ENCODE data around the gene B4GALNT3.
A peak's percentile ranks its signal among the peaks of the same experiment; 100 is the strongest.

B4GALNT3 gene

DNA sequence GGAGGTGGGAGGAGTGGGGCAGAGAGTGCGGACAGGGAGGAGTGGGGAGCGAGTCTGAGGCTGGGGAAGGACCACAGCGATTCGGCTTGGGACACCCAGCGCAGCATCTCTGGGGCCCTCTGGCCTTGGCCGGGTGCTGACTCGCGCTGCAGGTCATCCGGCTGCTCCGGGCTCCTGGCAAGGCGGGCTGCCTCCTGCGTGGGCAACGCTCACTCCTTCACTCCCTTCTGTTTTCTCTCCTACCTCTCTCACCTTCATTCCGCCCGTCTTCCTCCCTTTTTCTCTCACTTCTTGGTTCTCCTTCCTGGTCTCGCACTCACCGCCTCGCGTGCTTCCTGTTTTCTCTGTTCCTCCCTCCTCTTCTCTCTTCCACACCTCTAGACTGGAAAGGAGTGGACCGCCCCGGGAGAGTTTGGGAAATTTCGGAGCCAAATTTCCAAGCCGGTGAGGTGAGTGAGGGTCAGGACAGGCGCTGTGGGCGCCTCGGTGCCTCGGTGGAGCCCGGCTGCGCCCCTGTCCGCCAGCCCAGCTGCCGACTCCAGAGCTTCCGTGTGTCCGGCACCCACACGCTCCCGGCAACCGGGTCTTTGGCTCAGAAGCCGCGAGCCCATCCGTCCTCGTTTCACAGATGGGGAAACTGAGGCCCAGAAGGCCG lies 86.7 kb downstream of the B4GALNT3 start:
- no peak for DNase-seq
- in situ Hi-C loops (cut with HindIII; ENCODE audit: low pct_ligation_motif_present, low pct_unique_long_range_greater_than_20kb, low sequenced_read_pairs) = no loop called here

DNA sequence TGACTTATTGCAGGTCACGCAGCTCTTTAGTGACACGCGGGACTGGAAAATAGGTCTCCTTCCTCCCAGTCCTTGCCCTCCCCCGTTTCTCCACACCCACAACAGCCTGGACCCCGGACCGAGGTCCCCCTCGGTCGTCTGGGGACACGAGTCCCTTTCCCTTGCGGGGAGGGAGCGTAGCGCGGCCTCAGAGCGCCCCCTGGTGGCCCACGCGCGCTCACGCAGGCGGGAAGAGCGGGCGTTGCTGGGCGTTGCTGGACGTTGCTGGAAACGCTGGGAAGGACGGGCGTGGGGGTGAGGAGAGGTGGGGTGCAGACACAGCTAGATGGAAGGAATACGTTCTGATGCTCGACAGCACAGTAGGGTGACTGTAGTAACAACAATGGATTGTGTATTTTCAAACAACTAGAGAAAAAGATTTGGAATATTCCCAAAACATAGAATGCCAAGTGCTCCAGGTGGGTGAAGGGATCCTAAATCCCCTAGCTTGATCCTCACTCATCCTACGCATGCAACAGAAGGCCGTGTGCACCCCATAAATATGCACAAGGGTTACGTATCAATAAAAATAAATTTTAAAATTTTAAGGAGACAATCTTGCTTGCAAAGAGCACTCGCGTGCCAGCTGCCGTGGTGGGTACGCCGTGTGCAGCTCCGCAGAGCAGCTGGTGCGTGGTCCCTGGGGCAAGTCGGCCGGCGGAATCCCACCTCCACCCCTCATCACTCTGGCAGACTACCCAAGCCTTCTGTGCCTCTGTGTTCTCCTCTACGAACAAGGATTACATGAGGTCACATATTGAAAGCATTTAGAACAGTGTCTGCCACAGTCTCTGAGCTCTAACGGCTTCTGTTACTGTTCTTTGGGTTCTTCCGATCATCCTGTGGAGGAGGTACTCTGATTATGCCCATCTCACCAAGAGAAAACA lies 87.4 kb downstream of the B4GALNT3 start:
- DNase-seq = peak; percentile 72
- in situ Hi-C loops (cut with HindIII; ENCODE audit: low pct_ligation_motif_present, low pct_unique_long_range_greater_than_20kb, low sequenced_read_pairs) = no loop called here

DNA sequence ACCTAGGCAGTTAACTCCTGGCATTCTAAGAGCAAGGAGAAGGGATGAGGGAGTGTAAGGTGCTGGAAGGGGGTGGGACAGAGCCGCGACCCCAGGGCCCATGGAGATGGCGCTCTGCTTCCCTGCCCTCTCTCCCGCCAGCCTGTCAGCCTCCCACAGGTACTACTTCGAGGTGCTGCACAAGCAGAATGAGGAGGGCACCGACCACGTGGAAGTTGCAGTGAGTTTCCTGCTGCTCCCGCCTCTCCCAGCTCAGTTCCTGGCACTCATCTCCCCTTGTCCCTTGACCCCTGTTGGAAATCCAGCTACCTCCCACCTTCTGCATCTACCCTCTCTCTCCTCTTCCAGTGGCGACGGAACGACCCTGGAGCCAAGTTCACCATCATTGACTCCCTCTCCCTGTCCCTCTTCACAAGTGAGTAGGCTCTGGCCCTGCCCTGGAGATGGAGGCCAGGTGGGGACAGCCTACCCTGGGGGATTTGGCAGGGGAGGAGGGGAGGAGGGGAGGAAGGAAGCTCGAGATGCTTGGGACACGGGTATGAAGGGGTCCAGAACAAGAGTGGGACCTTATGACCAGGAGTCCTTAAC lies 88.2 kb downstream of the B4GALNT3 start:
- in situ Hi-C loops (cut with HindIII; ENCODE audit: low pct_ligation_motif_present, low pct_unique_long_range_greater_than_20kb, low sequenced_read_pairs) = no loop called here
- no peak for DNase-seq

DNA sequence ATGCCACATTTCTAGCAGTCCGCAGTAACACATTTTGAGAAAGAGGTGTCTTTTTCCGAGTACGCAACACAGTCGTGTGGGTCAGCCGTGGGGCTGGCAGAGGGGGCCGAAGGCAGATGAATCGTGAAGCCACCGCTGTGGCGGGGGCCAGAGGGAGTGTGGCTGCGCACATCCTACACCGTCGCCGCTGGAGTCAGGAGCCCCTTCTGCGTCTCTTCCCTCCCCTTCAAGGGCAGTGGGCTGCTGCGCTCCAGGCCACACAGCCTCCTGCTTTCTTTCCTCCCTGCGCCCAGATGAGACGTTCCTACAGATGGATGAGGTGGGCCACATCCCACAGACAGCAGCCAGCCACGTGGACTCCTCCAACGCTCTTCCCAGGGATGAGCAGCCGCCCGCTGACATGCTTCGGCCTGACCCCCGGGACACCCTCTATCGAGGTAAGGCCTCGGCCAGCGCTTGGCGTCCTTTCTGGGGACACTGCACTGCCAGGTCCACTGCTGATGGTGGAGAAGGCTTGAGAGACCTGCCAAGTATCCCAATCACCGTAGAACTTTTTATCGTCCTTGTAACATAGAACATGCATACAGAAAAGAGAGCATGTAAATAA lies 89.8 kb downstream of the B4GALNT3 start:
- DNase-seq = no peak
- in situ Hi-C loops (cut with HindIII; ENCODE audit: low pct_ligation_motif_present, low pct_unique_long_range_greater_than_20kb, low sequenced_read_pairs) = no loop called here

DNA sequence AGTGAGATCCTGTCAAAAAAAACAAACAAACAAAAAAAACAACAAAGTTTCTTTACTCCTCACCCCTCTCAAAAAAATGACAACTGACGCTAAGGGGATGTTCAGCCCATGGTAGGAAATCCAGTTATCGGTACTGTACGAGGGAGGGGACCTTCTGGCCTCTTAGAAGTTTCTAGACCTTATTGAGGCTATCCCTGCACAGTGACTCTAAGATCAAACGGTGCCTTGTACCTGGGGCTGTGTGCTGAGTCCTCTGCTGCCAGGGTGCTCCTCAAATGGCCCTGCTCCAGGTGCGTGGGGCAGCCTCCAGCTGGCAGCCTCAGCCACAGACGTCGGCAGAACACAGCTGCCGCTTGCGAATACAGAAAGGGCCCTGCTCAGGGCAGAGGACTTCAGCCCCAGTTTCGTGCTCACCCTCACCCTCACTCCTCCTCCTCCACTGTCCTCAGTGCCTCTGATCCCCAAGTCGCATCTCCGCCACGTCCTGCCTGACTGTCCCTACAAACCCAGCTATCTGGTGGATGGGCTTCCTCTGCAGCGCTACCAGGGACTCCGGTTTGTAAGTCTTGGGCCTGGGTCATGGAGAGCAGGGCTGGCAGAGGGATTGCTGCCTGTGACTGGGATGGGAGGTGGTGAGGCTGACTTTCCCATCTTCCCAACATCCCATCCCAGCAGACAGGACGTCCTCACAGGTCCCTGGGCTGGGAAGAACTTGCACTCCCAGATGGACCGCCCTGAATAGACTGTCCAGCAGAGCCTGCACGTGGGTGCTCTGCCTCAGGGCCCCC lies 90.9 kb downstream of the B4GALNT3 start:
- in situ Hi-C loops (cut with HindIII; ENCODE audit: low pct_ligation_motif_present, low pct_unique_long_range_greater_than_20kb, low sequenced_read_pairs) = no loop called here
- DNase-seq = no peak

DNA sequence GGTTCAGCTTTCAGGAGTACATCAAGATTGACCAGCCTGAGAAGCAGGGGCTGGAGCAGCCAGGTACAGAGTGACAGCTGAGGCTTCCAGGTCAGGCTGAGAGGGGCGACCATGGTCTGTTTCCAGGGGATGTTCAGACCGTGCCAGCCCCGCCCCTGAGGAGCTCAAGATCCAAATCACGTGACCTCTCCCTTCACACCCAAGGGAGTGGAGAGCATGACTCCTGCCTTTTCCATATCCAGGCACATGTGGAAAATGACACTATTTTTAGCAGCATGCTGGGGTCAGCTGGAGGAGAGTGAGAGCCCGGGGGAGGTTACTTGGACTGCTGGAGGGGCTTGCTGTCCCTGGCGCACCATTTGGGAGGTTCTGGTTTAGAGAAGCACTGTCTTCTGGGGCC lies 92.7 kb downstream of the B4GALNT3 start:
- in situ Hi-C loops (cut with HindIII; ENCODE audit: low pct_ligation_motif_present, low pct_unique_long_range_greater_than_20kb, low sequenced_read_pairs) = no loop called here
- DNase-seq = no peak

DNA sequence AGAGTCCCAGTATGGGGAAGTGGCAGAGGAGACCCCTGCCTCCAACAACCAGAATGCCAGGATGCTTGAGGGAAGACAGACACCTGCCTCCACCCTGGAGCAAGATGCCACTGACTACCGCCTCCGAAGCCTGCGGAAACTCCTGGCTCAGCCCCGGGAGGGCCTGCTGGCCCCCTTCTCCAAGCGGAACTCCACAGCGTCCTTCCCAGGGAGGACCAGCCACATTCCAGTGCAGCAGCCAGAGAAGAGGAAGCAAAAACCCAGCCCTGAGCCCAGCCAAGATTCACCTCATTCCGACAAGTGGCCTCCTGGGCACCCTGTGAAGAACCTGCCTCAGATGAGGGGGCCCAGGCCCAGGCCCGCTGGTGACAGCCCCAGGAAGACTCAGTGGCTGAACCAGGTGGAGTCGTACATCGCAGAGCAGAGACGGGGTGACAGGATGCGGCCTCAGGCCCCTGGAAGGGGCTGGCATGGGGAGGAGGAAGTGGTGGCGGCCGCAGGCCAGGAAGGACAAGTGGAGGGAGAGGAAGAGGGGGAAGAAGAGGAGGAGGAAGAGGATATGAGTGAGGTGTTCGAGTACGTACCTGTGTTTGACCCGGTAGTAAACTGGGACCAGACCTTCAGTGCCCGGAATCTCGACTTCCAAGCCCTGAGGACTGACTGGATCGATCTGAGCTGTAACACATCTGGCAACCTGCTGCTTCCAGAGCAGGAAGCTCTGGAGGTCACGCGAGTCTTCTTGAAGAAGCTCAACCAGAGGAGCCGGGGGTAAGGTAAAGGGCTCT lies 93.7 kb downstream of the B4GALNT3 start:
- in situ Hi-C loops (cut with HindIII; ENCODE audit: low pct_ligation_motif_present, low pct_unique_long_range_greater_than_20kb, low sequenced_read_pairs) = no loop called here
- no peak for DNase-seq

DNA sequence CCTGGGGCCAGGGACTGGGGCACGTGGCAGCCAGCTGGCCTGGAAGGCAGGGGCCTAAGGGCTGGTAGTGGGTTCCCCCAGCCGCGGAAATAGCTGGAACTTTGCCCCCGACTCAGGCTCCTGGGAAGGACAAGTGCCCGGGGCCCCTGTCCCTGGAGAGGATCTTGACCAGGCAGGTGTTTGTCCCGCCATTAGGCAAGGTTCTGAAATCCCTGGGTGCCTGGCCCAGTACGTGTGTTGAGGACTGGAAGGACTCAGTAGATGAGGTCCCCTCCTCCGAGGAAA lies 94.2 kb downstream of the B4GALNT3 start:
- in situ Hi-C loops (cut with HindIII; ENCODE audit: low pct_ligation_motif_present, low pct_unique_long_range_greater_than_20kb, low sequenced_read_pairs) = no loop called here
- no peak for DNase-seq

DNA sequence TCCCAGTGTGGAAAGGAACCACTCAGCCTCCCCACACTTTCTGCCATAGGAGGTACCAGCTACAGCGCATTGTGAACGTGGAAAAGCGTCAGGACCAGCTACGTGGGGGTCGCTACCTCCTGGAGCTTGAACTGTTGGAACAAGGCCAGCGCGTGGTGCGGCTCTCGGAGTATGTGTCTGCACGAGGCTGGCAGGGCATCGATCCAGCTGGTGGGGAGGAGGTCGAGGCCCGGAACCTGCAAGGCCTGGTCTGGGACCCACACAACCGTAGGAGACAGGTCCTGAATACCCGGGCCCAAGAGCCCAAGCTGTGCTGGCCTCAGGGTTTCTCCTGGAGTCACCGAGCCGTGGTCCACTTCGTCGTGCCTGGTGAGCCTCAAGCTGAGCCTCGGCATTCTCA lies 96.8 kb downstream of the B4GALNT3 start:
- no peak for DNase-seq
- in situ Hi-C loops (cut with HindIII; ENCODE audit: low pct_ligation_motif_present, low pct_unique_long_range_greater_than_20kb, low sequenced_read_pairs) = no loop called here

DNA sequence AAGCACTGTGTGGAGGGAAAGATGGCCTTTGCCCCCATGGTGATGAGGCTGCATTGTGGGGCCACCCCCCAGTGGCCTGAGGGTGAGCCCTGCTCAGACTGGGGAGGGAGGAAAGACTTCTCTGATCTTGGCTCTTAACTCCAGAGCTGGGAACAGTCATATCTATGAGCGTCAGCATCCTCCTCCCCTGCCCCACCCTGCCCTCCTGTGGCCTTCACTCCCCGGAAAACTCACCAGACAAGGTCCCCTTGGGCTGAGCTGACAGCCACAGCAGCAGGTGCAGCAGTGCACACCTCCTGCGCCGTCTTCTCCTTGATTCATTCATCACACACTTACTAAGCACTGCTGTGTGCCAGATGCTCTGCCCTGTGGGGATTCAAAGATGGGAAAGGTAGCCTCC lies 98.8 kb downstream of the B4GALNT3 start:
- in situ Hi-C loops (cut with HindIII; ENCODE audit: low pct_ligation_motif_present, low pct_unique_long_range_greater_than_20kb, low sequenced_read_pairs) = no loop called here
- no peak for DNase-seq

DNA sequence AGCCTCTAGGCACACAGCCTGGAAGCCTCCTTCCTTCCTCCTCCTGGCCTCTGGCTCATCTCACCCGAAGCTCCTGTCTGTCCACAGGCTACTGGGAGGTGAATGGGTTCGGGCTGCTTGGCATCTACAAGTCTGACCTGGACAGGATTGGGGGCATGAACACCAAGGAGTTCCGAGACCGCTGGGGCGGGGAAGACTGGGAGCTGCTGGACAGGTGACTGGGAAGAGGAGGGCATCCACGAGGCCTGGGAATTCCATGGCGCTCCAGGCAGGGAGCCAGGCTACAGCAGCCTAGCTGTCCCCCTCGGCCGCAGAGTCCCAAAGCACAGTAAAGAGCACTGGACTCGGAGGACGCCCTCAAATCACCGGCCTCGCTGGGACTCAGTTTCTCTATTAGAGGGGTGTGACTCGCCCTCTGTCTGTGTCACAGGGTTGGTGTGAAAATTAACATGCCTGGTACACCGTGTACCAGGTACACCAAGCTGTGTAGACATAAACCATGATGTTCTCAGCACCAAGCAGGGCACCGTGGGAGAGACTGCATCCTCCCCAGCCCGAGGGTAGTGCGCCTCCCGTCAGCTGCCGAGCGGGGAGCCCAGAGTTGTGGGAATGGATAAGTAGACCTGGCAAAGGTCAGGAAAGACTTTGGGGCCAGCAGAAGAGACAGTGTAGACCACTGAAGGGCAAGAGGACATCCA lies 99.6 kb downstream of the B4GALNT3 start:
- DNase-seq = no peak
- in situ Hi-C loops (cut with HindIII; ENCODE audit: low pct_ligation_motif_present, low pct_unique_long_range_greater_than_20kb, low sequenced_read_pairs) = no loop called here

DNA sequence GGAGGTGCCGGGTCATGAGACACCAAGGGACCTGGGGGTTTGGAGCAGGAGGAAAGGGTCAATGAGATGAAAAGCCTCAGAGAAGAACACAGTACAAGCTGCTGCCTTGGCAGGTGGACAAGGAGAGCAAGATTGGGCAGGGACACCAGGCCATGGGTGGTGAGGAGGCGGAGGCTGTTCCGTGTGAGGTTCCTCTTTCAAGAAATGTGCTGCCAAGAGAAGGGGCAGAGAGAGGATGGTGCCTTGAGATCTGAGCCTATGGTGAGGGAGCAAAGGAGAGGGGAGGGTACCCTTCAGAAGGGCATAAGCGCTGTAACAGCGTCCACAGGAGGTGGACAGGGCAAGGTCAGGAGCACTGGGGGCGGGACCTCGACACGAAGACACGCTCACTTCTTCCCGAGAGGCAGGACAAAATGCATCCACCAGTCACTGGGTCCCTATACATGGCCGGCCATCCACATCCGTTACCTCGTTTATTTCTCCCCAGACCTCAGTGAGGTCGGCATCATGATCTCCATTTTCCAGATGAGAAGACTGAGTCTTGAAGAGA lies 100.2 kb downstream of the B4GALNT3 start:
- DNase-seq = no peak
- in situ Hi-C loops (cut with HindIII; ENCODE audit: low pct_ligation_motif_present, low pct_unique_long_range_greater_than_20kb, low sequenced_read_pairs) = no loop called here

DNA sequence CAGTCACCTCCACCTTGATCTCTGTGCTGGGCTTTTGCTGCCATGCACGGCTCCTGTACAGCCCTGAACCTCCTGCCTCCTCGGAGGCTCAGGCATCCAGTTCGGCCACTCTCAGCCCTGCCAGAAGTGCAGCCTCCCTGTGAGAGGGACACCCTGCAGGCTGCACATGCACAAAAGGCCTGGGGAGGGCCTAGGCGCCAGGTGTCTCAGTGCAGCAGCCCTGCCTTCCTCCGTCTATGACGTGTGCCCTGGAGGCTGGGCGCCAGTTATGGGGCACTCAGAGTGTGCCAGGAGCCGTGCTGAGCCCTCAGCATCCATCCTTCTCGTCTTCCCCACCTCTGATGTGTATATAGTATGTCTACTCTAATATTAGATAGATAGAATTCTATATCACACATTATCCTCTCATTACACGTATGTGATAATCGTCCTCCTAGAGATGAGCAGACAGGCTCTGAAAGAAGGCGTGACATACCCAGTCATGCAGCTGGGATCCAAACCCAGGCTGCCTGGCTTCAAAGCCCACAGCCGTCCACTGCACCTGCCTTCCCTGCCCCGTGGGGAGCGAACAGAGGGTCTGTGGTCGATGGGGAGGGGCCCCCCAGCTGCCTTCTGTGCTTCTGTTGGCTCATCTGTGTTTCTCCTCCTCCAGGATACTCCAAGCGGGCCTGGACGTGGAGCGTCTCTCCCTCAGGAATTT lies 101.1 kb downstream of the B4GALNT3 start:
- in situ Hi-C loops (cut with HindIII; ENCODE audit: low pct_ligation_motif_present, low pct_unique_long_range_greater_than_20kb, low sequenced_read_pairs) = no loop called here
- DNase-seq = no peak

DNA sequence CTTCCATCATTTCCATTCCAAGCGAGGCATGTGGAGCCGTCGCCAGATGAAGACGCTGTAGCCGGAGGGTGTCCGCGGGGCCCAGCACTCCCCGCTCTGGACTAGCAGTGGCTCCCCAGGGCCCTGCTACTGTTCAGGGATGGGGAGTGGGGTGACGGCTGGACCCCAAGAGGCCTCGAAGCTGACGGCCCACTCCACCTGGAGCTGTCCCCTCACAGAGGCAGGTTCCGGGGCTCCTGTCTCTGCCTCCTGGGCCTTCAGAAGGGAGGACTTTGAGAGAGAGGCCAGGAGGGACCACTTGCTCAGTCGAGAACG lies 101.6 kb downstream of the B4GALNT3 start:
- in situ Hi-C loops (cut with HindIII; ENCODE audit: low pct_ligation_motif_present, low pct_unique_long_range_greater_than_20kb, low sequenced_read_pairs) = no loop called here
- no peak for DNase-seq

DNA sequence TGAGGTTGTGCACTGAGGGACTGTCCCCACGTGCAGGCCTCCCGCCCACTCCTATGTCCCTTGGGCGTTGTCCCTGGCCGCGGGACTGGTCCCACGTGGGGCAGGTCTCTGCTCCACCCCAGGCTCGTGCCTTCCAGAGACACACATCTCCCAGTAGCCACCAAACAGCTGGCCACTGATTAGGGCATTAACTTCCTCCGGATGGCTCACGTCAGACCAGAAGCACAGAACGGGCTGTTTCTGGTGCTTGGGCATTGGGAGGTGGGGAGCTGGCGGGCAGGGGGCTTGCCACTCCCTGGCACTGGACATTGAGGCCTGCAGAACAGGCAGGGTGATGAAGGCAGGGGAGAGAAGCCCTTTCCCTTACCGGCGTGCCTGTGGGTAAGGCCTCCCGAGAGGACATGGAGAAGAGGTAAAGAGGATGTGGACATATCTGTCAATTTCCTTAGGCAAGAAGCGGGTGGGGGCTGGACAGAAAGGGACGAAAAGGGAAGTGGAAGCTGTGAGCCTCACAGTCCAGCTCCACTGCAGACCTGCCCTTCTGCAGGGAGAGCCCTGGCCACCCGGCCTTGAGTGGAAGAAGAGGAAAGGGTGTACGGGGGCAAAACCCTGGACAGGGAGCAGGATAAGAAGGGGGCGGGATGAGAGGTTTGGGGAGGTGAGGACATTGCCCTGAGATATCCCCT lies 102.3 kb downstream of the B4GALNT3 start:
- in situ Hi-C loops (cut with HindIII; ENCODE audit: low pct_ligation_motif_present, low pct_unique_long_range_greater_than_20kb, low sequenced_read_pairs) = no loop called here
- no peak for DNase-seq

DNA sequence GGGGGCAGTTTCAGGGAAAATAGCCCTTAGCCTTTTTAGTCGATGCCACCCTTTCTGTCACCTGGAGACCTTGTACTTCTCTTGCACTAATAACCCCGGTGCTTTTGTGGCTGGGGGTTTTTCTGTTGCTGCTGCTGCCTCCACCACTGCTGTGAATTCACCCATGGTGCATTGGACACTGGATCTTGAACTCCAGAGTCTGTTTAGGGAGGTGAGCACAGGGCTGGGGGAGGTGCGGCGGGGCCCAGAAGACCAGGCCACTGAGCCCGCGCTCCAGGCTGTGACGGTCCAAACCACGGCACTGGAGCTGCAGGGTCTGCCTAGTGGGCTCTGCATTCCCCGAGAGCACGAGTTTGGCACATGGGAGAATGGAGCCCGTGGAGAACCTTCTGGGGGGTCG lies 102.9 kb downstream of the B4GALNT3 start:
- DNase-seq = no peak
- in situ Hi-C loops (cut with HindIII; ENCODE audit: low pct_ligation_motif_present, low pct_unique_long_range_greater_than_20kb, low sequenced_read_pairs) = no loop called here
